ENCODE results near the gene FCRLA.
A peak's percentile ranks its signal among the peaks of the same experiment; 100 is the strongest.

The FCRLA gene

GRCh38 chr1:161725908-161726472 is 19.0 kb downstream of the FCRLA start:
- Histone ChIP-seq H3K27me3 (replicated peaks) (no peaks in the 10 kb centered on the region), H3K36me3 (replicated peaks) (no peaks in the 10 kb centered on the region), H3K27ac (peak overlapping the region; percentile 64), H3K4me3 (ENCODE audit: low read depth, low read length) (peak overlapping the region; percentile 70)
- TF ChIP-seq CTCF (IDR thresholded peaks at IDR 0.05; ENCODE audit: low read depth, low read length, missing control alignments): peak; percentile 53
- DNase-seq: peak; percentile 34
- in situ Hi-C loops (cut with HindIII; ENCODE audit: low pct_ligation_motif_present, low sequenced_read_pairs): no loop called here

GRCh38 chr1:161726473-161727255 is 19.6 kb downstream of the FCRLA start:
- in situ Hi-C loops (cut with HindIII; ENCODE audit: low pct_ligation_motif_present, low sequenced_read_pairs): no loop called here
- Histone ChIP-seq H3K36me3 (replicated peaks) (no peaks in the 10 kb centered on the region), H3K4me3 (ENCODE audit: low read depth, low read length) (peak overlapping the region; percentile 70), H3K27ac (peak overlapping the region; percentile 94), H3K27me3 (replicated peaks) (no peaks in the 10 kb centered on the region)
- DNase-seq: peak; percentile 77
- peak; percentile 2 for TF ChIP-seq CTCF (IDR thresholded peaks at IDR 0.05; ENCODE audit: low read depth, low read length, missing control alignments)

- in situ Hi-C loops (cut with HindIII; ENCODE audit: low pct_ligation_motif_present, low sequenced_read_pairs): no loop called here
Measured at GRCh38 chr1:161727256-161727924, 20.4 kb downstream of the FCRLA start.

GRCh38 chr1:161728376-161729226 is 21.6 kb downstream of the FCRLA start:
- Histone ChIP-seq H3K36me3 (replicated peaks) (no peaks in the 10 kb centered on the region), H3K27ac (no peak overlapping the region), H3K4me3 (ENCODE audit: low read depth, low read length) (no peak overlapping the region), H3K27me3 (replicated peaks) (no peaks in the 10 kb centered on the region)
- in situ Hi-C loops (cut with HindIII; ENCODE audit: low pct_ligation_motif_present, low sequenced_read_pairs): no loop called here
- TF ChIP-seq CTCF (IDR thresholded peaks at IDR 0.05; ENCODE audit: low read depth, low read length, missing control alignments): no peak
- DNase-seq: no peak

More at GRCh38 chr1:161727256-161727924, 20.4 kb downstream of the FCRLA start:
- no peak for TF ChIP-seq CTCF (IDR thresholded peaks at IDR 0.05; ENCODE audit: low read depth, low read length, missing control alignments)
- Histone ChIP-seq H3K27ac (peak overlapping the region; percentile 94), H3K27me3 (replicated peaks) (no peaks in the 10 kb centered on the region), H3K36me3 (replicated peaks) (no peaks in the 10 kb centered on the region), H3K4me3 (ENCODE audit: low read depth, low read length) (peak overlapping the region; percentile 70)
- peak; percentile 79 for DNase-seq

- no peak for TF ChIP-seq CTCF (IDR thresholded peaks at IDR 0.05; ENCODE audit: low read depth, low read length, missing control alignments)
- Histone ChIP-seq H3K27ac (peak overlapping the region; percentile 37), H3K36me3 (replicated peaks) (no peaks in the 10 kb centered on the region), H3K4me3 (ENCODE audit: low read depth, low read length) (no peak overlapping the region), H3K27me3 (replicated peaks) (no peaks in the 10 kb centered on the region)
- in situ Hi-C loops (cut with HindIII; ENCODE audit: low pct_ligation_motif_present, low sequenced_read_pairs): no loop called here
- DNase-seq: peak; percentile 54
Measured at GRCh38 chr1:161730050-161730564, 23.1 kb downstream of the FCRLA start.
